Ovary (tissue), 9 donors: ENCODE data around the gene NEDD9. TPM values are rescaled to one million over a fixed set of nuclear protein-coding genes. Genes with fewer than 3 reads are reported as not detected.

Experiments
- DNase-seq, 5 donors: peaks; one replicate each; pipeline ENCODE4 v3.0.0-alpha.2; 2019 to 2020
- H3K27ac ChIP-seq, 2 donors: fragments of 200-600 bp; one replicate each; pipeline versions ENCODE4 v1.5.1 to v1.8.0; 2019 to 2022
- H3K27me3 ChIP-seq: fragments of 200-600 bp; one replicate; pipeline ENCODE4 v1.8.0; 2022
- H3K36me3 ChIP-seq: fragments of 200-600 bp; sonication (generic); one replicate; pipeline ENCODE4 v1.5.1; 2019
- H3K4me1 ChIP-seq: one replicate; pipeline ENCODE4 v1.8.1; 2013; ENCODE audit warnings: mild to moderate bottlenecking, moderate library complexity; ENCODE audit not compliant: insufficient read depth
- H3K4me3 ChIP-seq: fragments of 200-600 bp; sonication (generic); one replicate; pipeline ENCODE4 v1.5.1; 2017
- H3K9me3 ChIP-seq, 2 donors: fragments of 200-600 bp in 1 of 2; sonication (generic) in 1 of 2; one replicate each; pipeline versions ENCODE4 v1.5.1 to v1.8.1; 2013 to 2019; ENCODE audit warnings: mild to moderate bottlenecking in 1 of 2, moderate library complexity in 1 of 2
- CTCF ChIP-seq, 3 donors: fragments of 450-650 bp in 2 of 3; fragments of 200-600 bp in 1 of 3; IDR thresholded peaks; one replicate each; pipeline versions ENCODE4 v1.5.1 to v1.8.0; 2016 to 2022; ENCODE audit warnings: antibody characterized with exemption in 3 of 3, mild to moderate bottlenecking in 1 of 3
- EP300 ChIP-seq: sonication (generic); formaldehyde crosslinking; IDR thresholded peaks from one replicate; pipeline ENCODE4 v1.6.1; 2017; ENCODE audit warnings: antibody characterized with exemption
- POLR2A ChIP-seq: fragments of 450-650 bp; IDR thresholded peaks from one replicate; pipeline ENCODE4 v1.6.1; 2017; ENCODE audit warnings: antibody characterized with exemption, mild to moderate bottlenecking, moderate library complexity
- WGBS, 3 donors: extraction: QIAGEN DNeasy Blood & Tissue Kit in 1 of 3; methylation state at CpG; one replicate each; pipeline versions ENCODE4 v1.1.5 to v1.1.7; 2013 to 2017; 5-methylcytosine and 5-hydroxymethylcytosine counted together
- intact Hi-C, 4 donors: fragments of 100-400 bp; cut with DNase I; formaldehyde crosslinking; loops; one replicate each; pipeline versions ENCODE4 v1.11.0 to v1.15.1; 2022 to 2023
- polyA plus RNA-seq, 2 donors: library from polyadenylated mRNA; stranded (reverse); fragments of 200-250 nt in 1 of 2; fragments of 350-450 nt in 1 of 2; fragmentation: Illumina TruSeq in 1 of 2; extraction: RNeasy Lipid Tissue Mini Kit (QIAGEN cat#74804) in 1 of 2; gene quantifications; one replicate each; pipeline ENCODE4 v1.2.3, GENCODE V29; 2013 to 2014
- total RNA-seq, 7 donors: library from RNA; depleted of rRNA in 2 of 7; stranded (reverse); fragments of >200 nt in 2 of 7; fragmentation: NEBNext Ultra II Directional in 3 of 7; extraction: Animal tissue kit (Norgen Biotek cat#: 25700) in 3 of 7; gene quantifications; one replicate each; pipeline versions ENCODE4 v1.1.0 to v1.2.4, GENCODE V29; 2016 to 2023
- donor health status: DM: no; HTN: no; CAD: no; lungs with moderate emphysema.
- donor health status: DM: no; HTN: no; CAD: no.
- donor health status: Bipolar disorder and iron deficiency.
- donor health status: DM: yes; HTN: yes; CAD: no.
- donor health status: DM: no; HTN: no; CAD: no.
- donor health status: DM: yes; HTN: yes; CAD: no.

NEDD9 gene
- total and polyA plus RNA-seq, 9 donors: 5.0 to 49.4 (median 13.7) TPM

GRCh38 chr6:11181478-11182136 lies 50.9 kb downstream of the NEDD9 start:
- Histone ChIP-seq H3K4me1 (no peaks in the 10 kb centered on the region), H3K4me3 (no peak overlapping the region), H3K36me3 (no peaks in the 10 kb centered on the region), H3K9me3 (peaks cover 0 to 4% of the 10 kb centered on the region in 2 donors), H3K27ac (no peak overlapping the region), H3K27me3 (no peaks in the 10 kb centered on the region)
- intact Hi-C loops: no loop called here
- TF ChIP-seq EP300: no peak
- no peak for TF ChIP-seq POLR2A
- TF ChIP-seq CTCF (IDR thresholded peaks at IDR 0.05): no peak
- 97 to 99% (median 99%) methylated on average over 3 of the region's 3 CpGs for WGBS, 3 donors
- no peak for DNase-seq

- Histone ChIP-seq H3K4me1 (no peaks in the 10 kb centered on the region), H3K27ac (no peak overlapping the region), H3K36me3 (no peaks in the 10 kb centered on the region), H3K9me3 (no peaks in the 10 kb centered on the region), H3K27me3 (no peaks in the 10 kb centered on the region), H3K4me3 (no peak overlapping the region)
- no peak for TF ChIP-seq POLR2A
- TF ChIP-seq EP300: no peak
- no peak for TF ChIP-seq CTCF (IDR thresholded peaks at IDR 0.05)
- no peak for DNase-seq
- WGBS, 3 donors: 77 to 80% (median 80%) methylated on average over 8 of the region's 8 CpGs
- intact Hi-C loops: loop anchor here in 1 of 4 donors (10.0 kb wide), 1 partner anchor 315 kb away; no protein-coding TSS in a partner anchor
Observed at GRCh38 chr6:11179419-11180202, 52.9 kb downstream of the NEDD9 start.

- Histone ChIP-seq H3K9me3 (no peaks in the 10 kb centered on the region), H3K4me1 (no peaks in the 10 kb centered on the region), H3K27ac (no peak overlapping the region), H3K36me3 (no peaks in the 10 kb centered on the region), H3K4me3 (no peak overlapping the region), H3K27me3 (no peaks in the 10 kb centered on the region)
- TF ChIP-seq POLR2A: no peak
- no peak for TF ChIP-seq CTCF (IDR thresholded peaks at IDR 0.05)
- no peak for TF ChIP-seq EP300
- intact Hi-C loops: loop anchor here in 1 of 4 donors (10.0 kb wide), 1 partner anchor 316 kb away; no protein-coding TSS in a partner anchor
- 66 to 98% (median 97%) methylated on average over 6 of the region's 6 CpGs for WGBS, 3 donors
- DNase-seq: no peak
Observed at GRCh38 chr6:11179088-11179418, 53.4 kb downstream of the NEDD9 start.

GRCh38 chr6:11177271-11177670 lies 55.2 kb downstream of the NEDD9 start:
- Histone ChIP-seq H3K9me3 (no peaks in the 10 kb centered on the region), H3K4me1 (no peaks in the 10 kb centered on the region), H3K36me3 (no peaks in the 10 kb centered on the region), H3K27me3 (no peaks in the 10 kb centered on the region), H3K27ac (no peak overlapping the region), H3K4me3 (no peak overlapping the region)
- WGBS, 3 donors: 94 to 99% (median 98%) methylated on average over 1 of the region's 1 CpG
- no peak for DNase-seq
- intact Hi-C loops: loop anchor here in 1 of 4 donors (10.0 kb wide), 1 partner anchor 318 kb away; no protein-coding TSS in a partner anchor
- TF ChIP-seq CTCF (IDR thresholded peaks at IDR 0.05) (no peak), POLR2A (no peak), EP300 (no peak)
